GM18951 (cell line): Measurements from ENCODE around the gene AURKAIP1.
"Not testable (repeated sequence)": the region's sequence is repeated elsewhere in the genome, so short reads cannot be mapped to it uniquely, and the experiment has no call there.

Experiments used
- POLR2A ChIP-seq: IDR thresholded peaks from 4 replicates; pipeline ENCODE4 v1.6.1; 2011; ENCODE audit warnings: mild to moderate bottlenecking; ENCODE audit not compliant: insufficient read length, insufficient read depth; ENCODE audit errors: extremely low read depth
- in situ Hi-C: fragments of 300-500 bp; cut with MboI; formaldehyde crosslinking; loops from one replicate; pipeline ENCODE4 v1.12.0; 2022; ENCODE audit warnings: low sequenced_read_pairs, mixed read lengths, inconsistent platforms; ENCODE audit not compliant: unreplicated experiment

AURKAIP1 gene

DNA sequence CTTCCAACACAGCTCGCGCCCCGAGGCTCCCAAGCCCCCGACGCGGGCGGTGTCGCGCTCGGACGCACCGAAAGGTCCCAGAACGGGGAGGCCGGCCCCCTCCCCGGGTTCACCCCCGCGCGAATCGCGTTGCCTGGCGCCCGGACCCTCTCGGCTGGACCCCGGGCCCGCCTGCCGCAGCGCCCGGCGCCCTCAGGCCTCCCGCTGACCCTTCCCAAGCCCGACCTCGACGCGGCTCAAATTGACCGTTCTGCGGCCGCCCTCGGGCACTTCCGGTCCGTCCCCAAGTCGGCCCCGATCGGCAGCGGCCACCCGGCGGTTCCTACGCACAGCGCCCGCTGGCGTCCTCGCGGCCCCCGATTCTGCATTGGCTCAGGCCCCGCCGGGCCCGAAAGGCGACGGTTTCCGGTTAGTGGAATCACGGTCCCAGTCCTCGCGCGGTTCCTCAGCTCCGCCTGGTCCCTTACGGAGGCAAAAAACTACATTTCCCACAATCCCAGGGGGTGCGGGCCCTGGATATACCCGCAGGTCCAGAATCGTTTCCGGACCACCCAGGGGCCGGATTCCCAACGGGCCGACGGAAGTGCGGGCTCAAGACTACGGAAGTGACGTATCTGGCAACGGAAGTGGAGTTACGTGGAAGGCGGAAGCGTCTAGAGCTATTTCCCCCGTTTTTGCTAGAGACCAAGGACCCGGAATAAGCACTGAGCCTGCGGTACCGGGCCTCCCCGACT, at the start of gene AURKAIP1:
Gene AURKAIP1, minus strand, starts transcription at position 279 of the 734 bp plus-strand sequence. CDS start 451 bp downstream, outside the sequence.
- in situ Hi-C loops: no loop called here
- TF ChIP-seq POLR2A: peak; percentile 75

DNA sequence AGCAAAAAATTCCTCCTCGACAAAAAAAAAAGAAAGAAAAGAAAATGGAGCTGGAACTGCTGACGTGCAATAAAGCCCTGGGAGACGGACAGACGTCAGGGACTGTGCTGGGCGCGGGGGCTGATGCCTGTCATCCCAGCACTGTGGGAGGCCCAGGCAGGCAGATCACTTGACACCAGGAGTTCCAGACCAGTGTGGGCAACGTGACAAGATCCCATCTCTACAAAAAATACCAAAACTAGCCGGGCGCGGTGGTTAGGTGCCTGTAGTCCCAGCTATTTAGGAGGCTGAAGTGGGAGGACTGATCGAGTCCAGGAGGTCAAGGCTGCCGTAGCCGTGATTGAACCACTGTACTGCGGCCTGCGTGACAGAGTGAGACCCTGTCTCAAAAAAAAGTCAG, 49.7 kb upstream of the AURKAIP1 start:
- in situ Hi-C loops: no loop called here
- TF ChIP-seq POLR2A: no peak

DNA sequence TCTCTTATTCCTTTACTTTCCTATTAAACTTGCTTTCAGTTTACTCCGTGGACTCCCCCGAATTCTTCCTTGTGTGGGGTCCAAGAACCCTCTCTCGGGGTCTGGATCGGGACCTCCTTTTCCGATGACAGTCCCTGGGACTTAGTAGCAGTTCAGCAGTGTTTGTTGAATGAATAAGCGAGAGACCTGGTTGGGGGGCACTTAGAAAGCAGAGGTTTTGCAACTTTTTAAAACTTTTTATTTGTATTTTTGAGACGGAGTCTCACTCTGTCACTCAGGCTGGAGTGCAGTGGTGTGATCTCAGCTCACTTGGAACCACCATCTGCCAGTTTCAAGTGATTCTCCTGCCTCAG, 48.2 kb upstream of the AURKAIP1 start:
- in situ Hi-C loops: no loop called here
- no peak for TF ChIP-seq POLR2A

DNA sequence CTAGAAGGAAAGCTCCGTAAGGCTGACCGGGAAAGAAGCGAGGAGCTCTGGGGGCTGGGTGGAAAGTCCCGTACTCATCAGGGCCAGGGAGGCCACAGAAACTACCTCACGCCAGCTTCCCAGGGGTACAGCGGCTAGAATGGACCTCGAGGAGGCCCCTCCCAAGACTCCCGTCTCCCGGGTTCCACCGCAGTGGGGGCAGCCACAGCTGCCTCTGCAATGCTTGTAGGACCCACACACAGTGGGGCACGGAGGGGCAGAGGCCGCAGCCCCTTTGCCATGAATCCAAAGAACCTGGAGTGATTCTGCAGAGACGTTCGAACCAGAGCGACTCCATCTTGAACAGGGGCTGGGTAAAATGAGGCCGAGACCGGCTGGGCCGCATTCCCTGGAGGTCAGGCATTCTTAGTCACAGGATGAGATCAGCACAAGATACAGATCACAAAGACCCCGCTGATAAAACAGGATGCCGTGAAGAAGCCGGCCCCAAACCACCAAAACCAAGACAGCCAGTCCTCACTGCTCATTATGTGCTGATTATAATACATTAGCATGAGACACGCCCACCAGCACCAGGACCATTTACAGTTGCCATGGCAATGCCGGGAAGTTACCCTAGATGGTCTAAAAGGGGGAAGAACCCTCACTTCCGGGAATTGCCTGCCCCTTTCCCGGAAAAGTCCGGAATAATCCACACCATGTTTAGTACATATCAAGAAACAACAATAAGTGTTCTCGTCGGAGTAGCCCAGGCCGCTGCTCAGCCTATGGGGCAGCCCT, 47.6 kb upstream of the AURKAIP1 start:
- TF ChIP-seq POLR2A: no peak
- in situ Hi-C loops: no loop called here

DNA sequence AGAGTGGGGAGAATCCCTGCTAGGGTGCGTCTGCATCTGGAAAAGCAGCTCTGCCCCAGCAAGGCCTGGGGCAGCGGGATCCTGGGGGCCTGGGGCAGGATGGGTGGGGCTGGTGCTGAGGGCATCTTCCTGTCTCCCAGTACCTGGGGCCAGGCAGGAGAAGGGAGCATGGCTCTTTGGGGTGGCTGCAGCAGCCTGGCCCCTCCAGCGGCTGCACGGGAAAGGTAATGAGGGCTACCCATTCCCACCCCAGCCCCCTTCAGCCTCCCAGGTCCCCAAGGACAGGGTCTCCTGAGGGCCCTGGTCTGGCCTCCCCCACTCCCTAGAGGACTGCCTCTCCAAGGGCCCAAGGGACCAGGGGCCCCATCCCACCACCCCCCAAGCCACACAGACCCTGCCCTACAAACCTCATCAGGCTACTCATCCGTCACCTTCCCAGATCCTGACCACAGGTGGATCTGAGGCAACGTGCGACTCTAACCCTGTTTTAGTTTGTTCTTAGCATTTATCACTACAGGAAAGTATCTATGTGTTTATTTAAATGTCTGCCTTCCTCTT, 47.0 kb upstream of the AURKAIP1 start:
- in situ Hi-C loops: no loop called here
- TF ChIP-seq POLR2A: no peak

DNA sequence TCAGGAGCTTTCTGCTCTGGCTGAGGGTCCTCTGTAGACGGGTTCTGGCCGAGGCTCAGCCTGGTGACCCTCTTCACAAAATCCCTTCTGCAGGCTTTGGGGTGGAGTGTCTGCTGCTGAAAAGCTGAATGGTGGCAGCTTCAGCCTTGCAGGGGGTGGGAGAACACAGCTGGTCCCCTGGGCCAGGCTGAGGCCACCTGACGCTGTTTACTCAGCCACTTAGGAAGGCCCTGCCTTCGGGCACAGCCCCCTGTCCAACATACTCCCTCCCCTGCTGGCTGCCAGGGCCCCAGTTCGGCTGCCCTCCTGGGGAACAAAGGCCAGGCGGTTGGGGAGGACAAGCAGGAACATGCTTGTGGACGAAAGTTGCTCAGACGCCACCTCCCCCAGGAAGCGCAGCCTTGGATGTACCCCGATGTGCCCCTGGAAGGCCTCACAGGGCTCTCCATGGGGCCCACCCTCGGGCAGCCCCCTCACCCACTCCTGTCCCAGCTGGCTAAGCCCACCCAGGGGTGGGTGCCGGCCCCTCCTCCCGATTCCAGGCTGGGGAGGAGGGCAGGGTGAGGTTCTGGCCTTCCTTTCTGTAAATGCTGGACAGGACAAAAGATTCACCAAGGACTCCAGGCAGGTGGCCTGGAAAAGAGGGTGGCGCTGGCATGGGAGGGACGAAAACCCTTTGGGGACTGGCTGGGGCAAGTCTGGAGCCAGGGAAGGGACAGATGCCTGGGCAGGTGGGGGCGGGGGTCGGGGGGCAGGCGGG, 46.3 kb upstream of the AURKAIP1 start, which contains the start of gene ANKRD65:
Gene ANKRD65, minus strand, starts transcription at position 130 of the 760 bp plus-strand sequence. CDS start 271 bp downstream, outside the sequence.
- in situ Hi-C loops: no loop called here

DNA sequence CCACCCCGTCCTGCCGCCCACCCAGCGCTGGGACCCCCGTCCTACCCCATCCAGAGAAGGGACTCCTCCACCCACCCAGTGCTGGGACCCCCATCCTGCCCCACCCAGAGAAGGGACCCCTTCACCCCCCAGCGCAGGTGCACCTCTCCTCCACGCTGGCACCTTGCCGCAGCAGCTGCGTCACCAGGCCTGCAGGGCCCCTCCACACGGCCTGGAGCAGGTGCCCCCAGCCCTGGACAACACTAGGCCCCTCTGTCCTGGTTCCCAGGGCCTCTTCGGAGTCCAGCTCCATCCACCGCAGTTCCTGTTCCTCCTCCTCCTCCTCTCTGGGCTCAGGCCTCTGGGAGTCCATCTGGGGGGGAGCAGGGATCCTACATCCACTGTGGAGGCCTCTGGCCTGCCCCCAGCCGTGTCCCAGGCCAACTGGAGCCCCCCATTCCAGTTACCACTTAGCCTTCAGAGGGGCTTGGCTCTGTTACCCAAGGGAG, 45.7 kb upstream of the AURKAIP1 start:
- TF ChIP-seq POLR2A: no peak
- in situ Hi-C loops: no loop called here

More for the DNA sequence above, 46.3 kb upstream of the AURKAIP1 start, which contains the start of gene ANKRD65:
- TF ChIP-seq POLR2A: no peak

DNA sequence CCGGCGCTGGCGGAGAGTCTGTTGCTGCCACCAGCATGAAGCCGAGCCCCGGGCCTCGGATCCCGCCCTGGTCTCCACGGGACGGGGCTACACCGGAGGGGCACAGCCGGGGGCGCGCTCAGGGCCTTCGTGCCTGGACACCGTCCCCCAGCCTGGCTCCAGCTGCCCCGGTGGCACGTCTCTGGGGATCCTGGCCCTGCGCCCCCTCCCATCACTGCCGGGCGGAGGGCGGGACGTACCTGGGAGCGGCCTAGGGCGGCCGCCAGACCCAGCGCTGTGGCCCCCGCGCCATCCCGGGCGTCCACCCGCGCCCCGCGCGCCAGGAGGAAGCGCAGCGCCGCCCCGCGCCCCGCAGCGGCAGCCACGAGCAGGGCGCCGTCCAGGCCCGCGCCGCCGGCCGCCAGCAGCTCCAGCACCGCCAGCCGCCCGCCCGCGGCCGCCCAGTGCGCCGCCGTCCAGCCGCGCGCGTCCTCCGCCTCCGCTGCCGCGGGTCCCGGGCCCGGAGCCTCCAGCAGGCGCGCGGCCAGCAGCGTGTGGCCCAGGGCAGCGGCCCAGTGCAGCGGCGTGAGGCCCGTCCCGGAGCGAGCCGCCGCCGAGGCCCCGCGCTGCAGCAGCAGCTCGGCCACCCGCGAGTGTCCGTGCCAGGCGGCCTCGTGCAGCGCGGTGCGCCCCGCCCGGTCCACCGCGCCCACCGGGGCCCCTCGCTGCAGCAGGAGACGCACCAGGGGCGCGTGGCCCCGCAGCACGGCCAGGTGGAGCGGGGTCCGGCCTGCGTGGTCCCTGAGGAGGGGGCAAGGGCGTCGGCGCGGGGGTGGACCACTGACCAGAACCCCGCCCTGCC, 45.0 kb upstream of the AURKAIP1 start:
- in situ Hi-C loops: no loop called here
- TF ChIP-seq POLR2A: no peak

DNA sequence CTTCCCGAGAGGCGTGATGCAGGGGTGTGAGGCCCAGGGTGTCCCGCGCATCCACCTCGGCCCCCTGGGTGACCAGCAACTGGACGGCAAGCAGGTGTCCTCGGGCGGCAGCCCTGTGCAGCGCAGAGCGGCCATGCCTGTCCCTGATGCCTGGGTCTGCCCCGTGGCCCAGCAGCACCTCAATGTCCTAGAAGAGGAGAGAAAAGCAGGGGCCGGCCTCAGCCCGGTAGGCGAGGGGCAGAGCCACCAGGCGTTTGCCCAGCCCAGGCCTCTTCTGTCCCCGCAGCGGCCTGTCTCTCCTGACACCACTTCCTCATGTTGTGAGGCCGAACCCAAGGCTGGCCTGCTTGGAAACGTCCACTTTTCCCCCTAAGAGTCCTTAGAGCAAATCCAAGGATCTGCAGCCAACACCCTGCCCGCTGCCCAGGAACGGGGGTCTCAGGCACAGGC, 44.4 kb upstream of the AURKAIP1 start:
- TF ChIP-seq POLR2A: no peak
- in situ Hi-C loops: no loop called here

DNA sequence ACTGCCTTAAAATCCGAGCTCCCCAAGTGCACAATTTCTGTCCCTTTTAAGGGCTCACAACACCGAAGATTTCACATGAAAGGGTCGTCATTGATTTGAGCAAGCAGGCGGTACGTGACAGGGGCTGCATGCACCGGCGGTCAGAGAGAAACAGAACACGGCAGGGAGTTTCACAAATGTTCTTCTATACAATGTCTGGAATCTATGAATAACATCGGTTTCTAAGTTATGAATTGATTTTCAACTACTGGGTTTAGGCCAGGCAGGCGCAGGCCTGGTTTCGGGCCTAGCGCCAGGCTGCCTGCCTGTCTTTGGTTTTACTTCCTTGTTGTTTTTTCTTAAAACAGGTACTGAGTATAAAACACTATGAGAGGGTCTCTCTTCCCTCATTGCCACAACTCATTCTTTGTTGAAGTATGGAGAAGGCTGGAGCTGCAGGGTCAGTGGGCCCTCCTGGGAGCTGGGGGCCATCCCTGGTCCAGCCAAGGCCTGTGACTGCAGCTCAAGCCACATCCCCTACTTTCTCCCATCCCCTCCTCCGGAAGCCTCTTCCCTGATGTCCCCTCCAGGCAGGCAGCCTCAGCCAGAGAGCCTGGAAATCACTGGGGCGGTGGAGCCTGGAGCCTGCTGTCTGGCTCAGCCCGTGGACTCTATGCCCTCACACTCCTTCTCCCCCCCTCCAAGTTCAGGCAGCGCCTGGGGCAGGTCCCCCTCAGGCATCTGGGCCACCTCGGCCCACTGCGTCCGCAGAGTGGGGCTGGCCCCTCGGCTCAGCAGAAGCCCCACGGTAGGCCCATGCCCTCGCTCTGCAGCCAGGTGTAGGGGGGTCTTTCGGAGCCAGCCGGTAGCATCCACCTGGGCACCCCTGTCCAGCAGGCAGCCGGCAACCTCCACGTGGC, 43.7 kb upstream of the AURKAIP1 start:
- TF ChIP-seq POLR2A: no peak
- in situ Hi-C loops: no loop called here

DNA sequence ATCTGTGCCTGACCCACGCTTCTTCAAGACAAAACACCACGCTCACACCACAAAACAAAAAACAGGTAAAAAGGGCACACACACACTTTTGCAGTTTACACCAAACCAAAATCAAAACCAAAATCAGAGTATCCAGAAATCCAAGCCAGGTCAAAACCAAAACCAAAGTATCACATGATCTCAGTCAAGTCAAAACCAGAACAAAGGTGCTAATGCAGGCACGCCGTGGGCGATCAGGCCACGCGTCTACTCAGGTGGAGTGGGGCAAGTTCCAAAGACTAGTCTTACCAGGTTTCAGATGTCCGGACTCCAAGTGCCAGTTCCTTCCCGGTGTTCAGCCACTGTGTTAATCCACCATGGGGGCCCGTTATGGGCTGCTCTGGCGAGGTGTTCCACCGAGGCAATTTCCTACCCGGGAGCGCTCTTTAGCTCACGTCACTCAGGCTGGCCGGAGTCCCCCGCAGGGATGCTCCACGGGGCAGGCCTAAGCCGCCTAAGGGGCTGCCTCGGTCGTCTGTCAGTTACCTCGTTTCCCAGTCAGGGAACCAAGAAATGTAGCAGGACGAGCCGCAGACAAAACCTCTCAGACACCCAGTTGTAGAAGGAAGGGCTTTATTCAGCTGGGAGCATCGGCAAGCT, 42.9 kb upstream of the AURKAIP1 start:
- in situ Hi-C loops: not testable (repeated sequence)

DNA sequence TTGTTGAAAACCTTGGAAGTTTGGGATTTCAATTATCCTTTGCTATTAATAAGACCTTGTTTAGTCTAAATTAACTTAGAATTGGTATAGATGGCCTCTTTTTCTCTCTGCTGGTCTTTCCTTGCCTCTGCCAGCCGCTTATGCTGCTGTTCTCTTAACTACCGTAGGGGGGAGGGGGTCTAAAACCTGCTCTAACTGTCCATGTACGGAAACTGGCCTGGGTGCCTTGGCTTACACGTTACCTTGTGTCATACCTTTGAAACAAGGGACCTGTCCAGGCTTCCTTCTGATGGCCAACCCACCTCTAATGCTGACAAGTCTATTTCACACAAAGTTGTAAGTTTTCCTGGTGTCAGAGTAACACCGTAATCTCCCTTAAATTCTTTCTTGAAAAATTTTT, 42.4 kb upstream of the AURKAIP1 start:
- in situ Hi-C loops: not testable (repeated sequence)
